Measurements from ENCODE around the gene ARHGEF11.

DNA sequence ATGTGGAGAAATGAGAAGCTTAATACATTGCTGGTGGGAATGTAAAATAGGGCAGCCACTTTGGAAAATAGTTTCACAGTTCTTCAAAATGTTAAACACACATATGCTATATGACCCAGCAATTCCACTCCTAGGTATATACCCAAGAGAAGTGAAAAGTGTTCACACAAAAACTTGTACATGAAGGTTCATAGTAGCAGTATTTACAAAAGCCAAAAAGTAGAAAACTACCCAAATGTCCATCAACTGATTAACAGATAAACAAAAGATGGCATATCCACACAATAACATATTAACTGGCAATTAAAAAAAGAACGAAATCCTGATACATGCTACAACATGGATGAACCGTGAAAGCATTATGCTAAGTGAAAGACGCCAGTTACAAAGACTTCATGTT lies 33.7 kb downstream of the ARHGEF11 start:
- TF ChIP-seq, protein P1, sequence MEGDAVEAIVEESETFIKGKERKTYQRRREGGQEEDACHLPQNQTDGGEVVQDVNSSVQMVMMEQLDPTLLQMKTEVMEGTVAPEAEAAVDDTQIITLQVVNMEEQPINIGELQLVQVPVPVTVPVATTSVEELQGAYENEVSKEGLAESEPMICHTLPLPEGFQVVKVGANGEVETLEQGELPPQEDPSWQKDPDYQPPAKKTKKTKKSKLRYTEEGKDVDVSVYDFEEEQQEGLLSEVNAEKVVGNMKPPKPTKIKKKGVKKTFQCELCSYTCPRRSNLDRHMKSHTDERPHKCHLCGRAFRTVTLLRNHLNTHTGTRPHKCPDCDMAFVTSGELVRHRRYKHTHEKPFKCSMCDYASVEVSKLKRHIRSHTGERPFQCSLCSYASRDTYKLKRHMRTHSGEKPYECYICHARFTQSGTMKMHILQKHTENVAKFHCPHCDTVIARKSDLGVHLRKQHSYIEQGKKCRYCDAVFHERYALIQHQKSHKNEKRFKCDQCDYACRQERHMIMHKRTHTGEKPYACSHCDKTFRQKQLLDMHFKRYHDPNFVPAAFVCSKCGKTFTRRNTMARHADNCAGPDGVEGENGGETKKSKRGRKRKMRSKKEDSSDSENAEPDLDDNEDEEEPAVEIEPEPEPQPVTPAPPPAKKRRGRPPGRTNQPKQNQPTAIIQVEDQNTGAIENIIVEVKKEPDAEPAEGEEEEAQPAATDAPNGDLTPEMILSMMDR (IDR thresholded peaks at IDR 0.05): no peak
- TF ChIP-seq EZH2 (IDR thresholded peaks at IDR 0.05; ENCODE audit: borderline replicate concordance, insufficient read depth, low read depth, low read length, poor library complexity, severe bottlenecking): no peak

Data from B cell (primary cell).